ENCODE measurements around the gene DHX34.
"Not testable (repeated sequence)": the region's sequence is repeated elsewhere in the genome, so short reads cannot be mapped to it uniquely, and the experiment has no call there.

DHX34 gene

DNA sequence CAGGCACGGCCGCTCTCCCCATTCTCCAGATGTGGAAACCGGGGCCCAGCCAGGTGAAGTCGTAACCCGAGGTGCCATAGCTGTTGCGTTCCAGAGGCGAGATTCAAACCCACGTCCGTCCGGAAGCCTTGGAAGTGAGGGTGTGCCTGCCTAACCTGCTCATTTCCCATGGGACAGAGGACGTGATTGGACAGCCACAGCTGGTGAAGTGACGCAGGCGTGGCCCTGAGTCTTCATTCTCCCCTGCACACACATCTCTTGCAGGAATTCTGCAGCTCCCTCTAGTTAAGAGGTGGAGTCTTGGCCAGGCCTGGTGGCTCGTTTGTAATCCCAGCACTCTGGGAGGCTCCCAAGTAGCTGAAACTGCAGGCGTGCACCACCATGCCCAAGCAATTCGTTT lies 53.4 kb downstream of the DHX34 start:
- H3K36me3 ChIP-seq (ENCODE audit: control insufficient read depth, insufficient read depth, low read length, severe bottlenecking): peaks cover 5% of the 10 kb centered on the region
- H3K4me1 ChIP-seq (ENCODE audit: control insufficient read depth, insufficient read depth, low read length): no peaks in the 10 kb centered on the region
- no peaks in the 10 kb centered on the region for H3K9me3 ChIP-seq (ENCODE audit: control insufficient read depth, low read length)
- DNase-seq (ENCODE audit: low read depth): no peak
- H3K27me3 ChIP-seq (replicated peaks; ENCODE audit: control insufficient read depth, insufficient read depth, low read length): peaks cover 12% of the 10 kb centered on the region
- H3K4me3 ChIP-seq (ENCODE audit: low read length): no peak overlapping the region
- H3K9ac ChIP-seq (ENCODE audit: low read length): no peak overlapping the region

DNA sequence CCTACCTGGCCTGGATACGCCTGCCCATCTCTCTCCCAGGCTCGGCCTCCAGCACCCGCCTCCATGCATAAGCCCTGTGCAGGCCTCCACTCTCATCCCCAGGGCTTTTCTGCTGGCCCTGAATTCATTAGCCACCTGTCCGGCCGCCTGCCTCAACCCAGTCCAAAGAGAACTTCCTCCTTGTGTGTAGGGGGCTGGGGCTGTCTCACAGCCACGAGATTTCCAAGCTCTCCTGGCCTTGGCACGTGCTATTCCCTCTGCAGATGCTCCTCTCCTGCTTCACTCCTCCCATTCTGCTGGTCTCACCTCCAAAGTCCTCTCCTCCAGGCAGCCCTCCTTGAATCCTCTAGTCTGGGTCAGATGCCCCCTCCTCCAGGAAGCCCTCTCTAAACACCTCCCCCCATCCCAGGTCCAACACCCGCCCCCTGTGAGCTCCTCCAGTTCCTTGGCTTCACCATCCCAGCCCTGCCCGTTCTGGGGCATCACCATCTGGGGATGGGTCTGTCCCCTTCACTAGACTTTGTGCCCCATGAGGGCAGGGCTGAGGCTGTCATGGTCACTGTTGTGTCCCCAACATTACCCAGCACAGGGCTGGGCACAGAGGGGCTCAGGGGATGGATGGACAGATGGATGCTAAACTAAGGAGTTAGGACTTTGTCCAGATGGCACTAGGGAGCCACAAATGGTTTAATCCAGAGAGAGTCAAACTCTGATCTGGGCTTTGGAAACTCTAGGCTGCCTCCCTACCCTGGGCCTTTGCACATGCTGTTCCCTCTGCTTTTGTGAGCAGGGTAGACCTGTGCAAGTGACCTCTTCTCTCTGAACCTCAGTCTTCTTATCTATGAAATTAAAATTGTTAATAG lies 55.5 kb downstream of the DHX34 start:
- no peak overlapping the region for H3K4me3 ChIP-seq (ENCODE audit: low read length)
- no peak overlapping the region for H3K9ac ChIP-seq (ENCODE audit: low read length)
- DNase-seq (ENCODE audit: low read depth): no peak
- H3K4me1 ChIP-seq (ENCODE audit: control insufficient read depth, insufficient read depth, low read length): no peaks in the 10 kb centered on the region
- no peaks in the 10 kb centered on the region for H3K9me3 ChIP-seq (ENCODE audit: control insufficient read depth, low read length)
- peaks cover 5% of the 10 kb centered on the region for H3K36me3 ChIP-seq (ENCODE audit: control insufficient read depth, insufficient read depth, low read length, severe bottlenecking)
- no peaks in the 10 kb centered on the region for H3K27me3 ChIP-seq (replicated peaks; ENCODE audit: control insufficient read depth, insufficient read depth, low read length)

DNA sequence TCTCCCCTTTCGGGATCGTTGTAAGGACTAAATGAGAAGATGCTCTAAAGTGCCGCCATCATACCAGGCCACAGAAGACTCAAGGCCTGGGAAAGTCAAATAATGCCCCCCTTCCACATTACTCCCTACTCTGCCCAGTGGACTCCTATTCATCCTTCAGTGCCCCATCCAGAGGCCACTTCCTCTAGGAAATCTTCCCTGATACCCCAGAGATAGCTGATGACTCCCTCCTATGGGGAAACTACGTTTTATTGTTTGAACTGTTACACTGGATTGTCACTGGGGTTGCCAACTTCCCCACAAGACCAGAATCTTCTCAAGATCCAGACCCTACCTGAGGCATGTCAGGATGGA lies 56.1 kb downstream of the DHX34 start:
- H3K36me3 ChIP-seq (ENCODE audit: control insufficient read depth, insufficient read depth, low read length, severe bottlenecking): peaks cover 5% of the 10 kb centered on the region
- H3K27me3 ChIP-seq (replicated peaks; ENCODE audit: control insufficient read depth, insufficient read depth, low read length): no peaks in the 10 kb centered on the region
- no peak for DNase-seq (ENCODE audit: low read depth)
- no peaks in the 10 kb centered on the region for H3K4me1 ChIP-seq (ENCODE audit: control insufficient read depth, insufficient read depth, low read length)
- no peaks in the 10 kb centered on the region for H3K9me3 ChIP-seq (ENCODE audit: control insufficient read depth, low read length)
- no peak overlapping the region for H3K4me3 ChIP-seq (ENCODE audit: low read length)
- no peak overlapping the region for H3K9ac ChIP-seq (ENCODE audit: low read length)

DNA sequence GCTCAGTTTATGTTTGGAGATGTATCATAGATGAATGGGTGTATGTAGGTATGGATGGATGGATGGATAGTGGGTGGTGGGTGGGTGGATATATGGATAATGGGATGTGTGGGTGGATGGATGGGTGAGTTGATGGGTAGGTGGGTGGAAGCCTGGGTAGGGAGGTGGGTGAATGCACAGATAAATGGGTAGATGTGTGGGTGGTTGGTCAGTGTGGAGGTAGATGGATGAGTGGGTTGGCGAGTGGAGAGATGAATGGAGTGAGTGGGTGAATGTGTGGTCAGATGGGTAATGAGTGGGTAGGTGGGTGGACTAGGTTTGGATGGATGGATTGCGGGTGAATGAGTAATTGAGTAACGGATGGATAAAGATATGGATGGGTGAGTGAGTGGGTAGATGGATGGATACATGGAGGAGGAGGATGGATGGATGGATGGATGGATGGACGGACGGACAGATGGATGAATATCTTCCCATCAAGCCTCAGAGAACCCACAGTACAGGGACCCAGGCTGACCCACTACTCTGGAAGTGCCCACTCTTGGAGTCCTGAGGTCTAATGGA lies 56.8 kb downstream of the DHX34 start:
- H3K36me3 ChIP-seq (ENCODE audit: control insufficient read depth, insufficient read depth, low read length, severe bottlenecking): peaks cover 5% of the 10 kb centered on the region

DNA sequence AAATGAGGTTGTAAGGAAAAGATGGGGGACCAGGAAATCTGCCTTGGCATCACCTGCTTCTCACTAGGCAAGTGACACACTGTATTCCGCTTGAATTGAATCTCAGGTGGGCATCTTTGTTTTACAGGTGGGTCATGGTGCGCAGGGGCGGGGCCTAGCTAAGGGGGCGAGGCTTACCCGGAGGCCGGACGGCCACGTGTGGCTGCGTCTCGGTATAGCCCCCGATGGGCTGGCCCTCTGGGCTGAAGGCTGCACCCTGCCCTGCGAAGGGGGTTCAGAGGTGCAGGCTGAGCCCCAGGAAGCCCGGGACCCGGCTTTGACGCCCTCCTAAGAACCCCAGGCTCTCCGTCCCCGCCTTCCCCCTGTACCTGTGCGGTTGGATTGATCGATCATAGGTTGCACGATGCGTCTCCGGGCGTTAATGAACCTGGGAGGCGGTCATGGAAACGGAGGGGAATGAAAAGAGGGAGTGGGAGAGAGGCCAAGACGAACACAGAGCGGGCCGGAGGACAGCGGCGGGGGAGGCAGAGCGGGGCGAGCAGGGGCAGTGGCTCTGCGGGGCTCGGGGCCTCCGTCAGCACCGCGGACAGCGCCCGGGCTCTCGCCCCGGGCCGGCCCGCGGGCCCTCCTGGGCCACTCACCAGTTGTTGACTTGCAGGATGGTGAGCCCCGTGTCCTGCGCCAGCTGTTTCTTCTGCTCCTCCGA lies 57.7 kb downstream of the DHX34 start:
- H3K27me3 ChIP-seq (replicated peaks; ENCODE audit: control insufficient read depth, insufficient read depth, low read length): no peaks in the 10 kb centered on the region
- no peaks in the 10 kb centered on the region for H3K4me1 ChIP-seq (ENCODE audit: control insufficient read depth, insufficient read depth, low read length)
- H3K9ac ChIP-seq (ENCODE audit: low read length): no peak overlapping the region
- peaks cover 5% of the 10 kb centered on the region for H3K36me3 ChIP-seq (ENCODE audit: control insufficient read depth, insufficient read depth, low read length, severe bottlenecking)
- no peak overlapping the region for H3K4me3 ChIP-seq (ENCODE audit: low read length)
- no peaks in the 10 kb centered on the region for H3K9me3 ChIP-seq (ENCODE audit: control insufficient read depth, low read length)
- DNase-seq (ENCODE audit: low read depth): no peak

More for the DNA sequence above, 56.8 kb downstream of the DHX34 start:
- no peak overlapping the region for H3K9ac ChIP-seq (ENCODE audit: low read length)
- no peaks in the 10 kb centered on the region for H3K4me1 ChIP-seq (ENCODE audit: control insufficient read depth, insufficient read depth, low read length)
- no peak for DNase-seq (ENCODE audit: low read depth)
- H3K9me3 ChIP-seq (ENCODE audit: control insufficient read depth, low read length): no peaks in the 10 kb centered on the region
- no peak overlapping the region for H3K4me3 ChIP-seq (ENCODE audit: low read length)
- H3K27me3 ChIP-seq (replicated peaks; ENCODE audit: control insufficient read depth, insufficient read depth, low read length): no peaks in the 10 kb centered on the region

DNA sequence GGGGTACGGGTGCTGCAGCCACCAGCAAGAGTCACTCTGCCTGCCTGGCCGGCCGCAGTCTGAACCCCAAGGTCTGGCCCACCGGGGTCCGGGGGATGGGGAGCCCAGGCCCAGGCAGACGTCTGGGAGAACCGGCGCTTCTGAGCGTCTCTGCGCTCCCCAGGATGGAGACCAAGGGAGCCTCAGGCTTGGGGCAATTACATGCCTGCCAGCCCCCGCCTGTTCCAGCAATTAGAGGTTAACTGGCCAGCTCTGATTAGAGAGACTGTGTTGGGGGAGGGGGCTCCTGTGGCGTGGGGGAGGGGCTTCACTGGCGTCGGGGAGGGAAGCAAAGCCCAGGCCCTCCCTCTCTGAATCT lies 58.3 kb downstream of the DHX34 start:
- Histone ChIP-seq H3K27me3 (replicated peaks; ENCODE audit: control insufficient read depth, insufficient read depth, low read length) (no peaks in the 10 kb centered on the region), H3K9ac (ENCODE audit: low read length) (no peak overlapping the region)
- DNase-seq (ENCODE audit: low read depth): no peak

DNA sequence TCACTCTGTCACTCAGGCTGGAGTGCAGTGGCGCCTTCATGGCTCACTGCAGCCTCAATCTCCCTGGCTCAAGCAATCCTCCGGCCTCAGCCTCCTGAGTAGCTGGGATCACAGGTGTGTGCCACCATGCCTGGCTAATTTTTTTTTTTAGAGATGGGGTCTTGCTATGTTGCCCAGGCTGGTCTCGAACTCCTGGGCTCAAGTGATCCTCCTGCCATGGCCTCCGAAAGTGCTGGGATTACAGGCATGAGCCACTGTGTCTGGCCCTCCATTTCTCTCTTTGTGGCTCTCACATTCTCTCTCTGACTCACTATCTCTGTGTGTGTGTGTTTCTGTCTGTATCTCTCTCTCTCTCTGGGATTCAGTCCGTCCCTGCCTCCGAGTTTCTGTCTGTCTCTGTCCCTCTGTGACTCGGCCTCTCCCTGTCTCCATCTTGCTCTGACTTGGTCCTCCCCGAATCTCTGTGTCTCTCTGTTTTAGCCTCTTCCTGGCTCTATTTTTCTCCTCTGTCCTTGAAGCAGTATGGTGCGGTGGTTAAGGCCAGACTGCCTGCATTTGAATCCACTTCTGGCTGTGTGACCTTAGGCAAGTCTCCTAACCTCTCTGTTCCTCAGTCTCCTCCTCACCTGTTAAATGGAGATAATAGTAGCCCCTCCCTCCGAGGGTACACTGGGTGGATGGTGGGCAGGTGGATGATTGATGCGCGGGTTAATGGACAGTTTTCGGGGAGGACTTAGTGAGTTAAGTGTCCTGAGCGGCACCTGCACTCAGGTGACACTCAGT lies 59.2 kb downstream of the DHX34 start:
- no peaks in the 10 kb centered on the region for H3K9me3 ChIP-seq (ENCODE audit: control insufficient read depth, low read length)
- H3K27me3 ChIP-seq (replicated peaks; ENCODE audit: control insufficient read depth, insufficient read depth, low read length): no peaks in the 10 kb centered on the region
- DNase-seq (ENCODE audit: low read depth): no peak
- H3K9ac ChIP-seq (ENCODE audit: low read length): no peak overlapping the region
- H3K36me3 ChIP-seq (ENCODE audit: control insufficient read depth, insufficient read depth, low read length, severe bottlenecking): peaks cover 5% of the 10 kb centered on the region
- no peak overlapping the region for H3K4me3 ChIP-seq (ENCODE audit: low read length)
- no peaks in the 10 kb centered on the region for H3K4me1 ChIP-seq (ENCODE audit: control insufficient read depth, insufficient read depth, low read length)

More for the DNA sequence above, 58.3 kb downstream of the DHX34 start:
- no peaks in the 10 kb centered on the region for H3K4me1 ChIP-seq (ENCODE audit: control insufficient read depth, insufficient read depth, low read length)
- H3K9me3 ChIP-seq (ENCODE audit: control insufficient read depth, low read length): no peaks in the 10 kb centered on the region
- H3K36me3 ChIP-seq (ENCODE audit: control insufficient read depth, insufficient read depth, low read length, severe bottlenecking): peaks cover 5% of the 10 kb centered on the region
- H3K4me3 ChIP-seq (ENCODE audit: low read length): no peak overlapping the region

DNA sequence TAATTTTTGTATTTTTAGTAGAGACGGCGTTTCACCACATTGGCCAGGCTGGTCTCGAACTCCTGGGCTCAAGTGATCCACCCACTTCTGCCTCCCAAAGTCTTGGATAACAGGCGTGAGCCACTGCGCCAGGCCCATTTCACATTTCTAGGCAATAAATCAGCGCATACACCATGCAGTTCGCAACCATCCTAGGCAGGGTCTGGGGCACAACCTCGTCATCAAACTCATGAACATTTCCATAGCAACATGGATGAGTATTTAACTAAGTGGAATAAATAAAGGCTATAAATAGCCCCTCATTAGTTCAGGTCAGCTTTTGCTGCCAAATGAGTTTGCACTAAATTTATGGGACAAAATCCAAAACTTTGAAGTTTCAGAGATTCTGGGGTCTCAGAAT lies 62.0 kb downstream of the DHX34 start:
- DNase-seq (ENCODE audit: low read depth): no peak
- Histone ChIP-seq H3K9ac (ENCODE audit: low read length) (no peak overlapping the region), H3K4me3 (ENCODE audit: low read length) (no peak overlapping the region), H3K36me3 (ENCODE audit: control insufficient read depth, insufficient read depth, low read length, severe bottlenecking) (peaks cover 8% of the 10 kb centered on the region), H3K27me3 (replicated peaks; ENCODE audit: control insufficient read depth, insufficient read depth, low read length) (no peaks in the 10 kb centered on the region), H3K9me3 (ENCODE audit: control insufficient read depth, low read length) (no peaks in the 10 kb centered on the region), H3K4me1 (ENCODE audit: control insufficient read depth, insufficient read depth, low read length) (no peaks in the 10 kb centered on the region)

DNA sequence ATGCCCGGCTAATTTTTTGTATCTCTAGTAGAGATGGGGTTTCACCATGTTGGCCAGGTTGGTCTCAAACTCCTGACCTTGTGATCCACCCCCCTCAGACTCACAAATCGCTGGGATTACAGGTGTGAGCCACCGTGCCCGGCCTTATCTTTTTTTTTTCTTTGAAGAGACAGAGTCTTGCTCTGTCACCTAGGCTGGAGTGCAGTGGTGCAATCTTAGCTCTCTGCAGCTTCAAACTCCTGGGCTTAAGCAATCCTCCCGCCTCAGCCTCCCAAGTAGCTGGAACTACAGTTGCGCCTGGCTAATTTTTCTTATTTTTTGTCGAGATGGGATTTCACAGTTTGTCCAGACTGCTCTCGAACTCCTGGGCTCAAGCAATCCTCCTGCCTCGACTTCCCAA lies 62.6 kb downstream of the DHX34 start:
- H3K4me1 ChIP-seq (ENCODE audit: control insufficient read depth, insufficient read depth, low read length); H3K36me3 ChIP-seq (ENCODE audit: control insufficient read depth, insufficient read depth, low read length, severe bottlenecking); DNase-seq (ENCODE audit: low read depth); H3K9me3 ChIP-seq (ENCODE audit: control insufficient read depth, low read length); H3K9ac ChIP-seq (ENCODE audit: low read length); H3K4me3 ChIP-seq (ENCODE audit: low read length); H3K27me3 ChIP-seq (replicated peaks; ENCODE audit: control insufficient read depth, insufficient read depth, low read length): not testable (repeated sequence)

DNA sequence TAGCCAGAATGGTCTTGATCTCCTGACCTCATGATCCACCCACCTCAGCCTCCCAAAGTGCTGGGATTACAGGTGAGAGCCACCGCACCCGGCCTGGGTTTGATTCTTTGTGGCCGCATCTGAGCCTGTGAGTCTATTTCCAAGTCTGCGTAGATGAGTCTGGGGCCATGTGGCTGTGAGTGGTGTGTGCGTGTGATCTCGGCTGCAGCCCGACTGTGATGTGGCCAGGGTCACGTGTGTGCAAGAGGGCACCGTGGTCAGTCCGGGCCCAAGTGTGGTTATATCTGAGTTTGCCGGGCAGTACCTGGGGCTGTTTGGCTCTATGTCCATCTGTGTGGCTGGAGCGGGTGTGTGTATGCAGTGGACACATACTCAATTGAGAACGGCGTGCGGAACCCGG lies 64.8 kb downstream of the DHX34 start:
- Histone ChIP-seq H3K9me3 (ENCODE audit: control insufficient read depth, low read length) (no peaks in the 10 kb centered on the region), H3K27me3 (replicated peaks; ENCODE audit: control insufficient read depth, insufficient read depth, low read length) (no peaks in the 10 kb centered on the region), H3K4me1 (ENCODE audit: control insufficient read depth, insufficient read depth, low read length) (peaks cover 10% of the 10 kb centered on the region), H3K36me3 (ENCODE audit: control insufficient read depth, insufficient read depth, low read length, severe bottlenecking) (peaks cover 7% of the 10 kb centered on the region), H3K9ac (ENCODE audit: low read length) (no peak overlapping the region), H3K4me3 (ENCODE audit: low read length) (no peak overlapping the region)
- DNase-seq (ENCODE audit: low read depth): no peak

DNA sequence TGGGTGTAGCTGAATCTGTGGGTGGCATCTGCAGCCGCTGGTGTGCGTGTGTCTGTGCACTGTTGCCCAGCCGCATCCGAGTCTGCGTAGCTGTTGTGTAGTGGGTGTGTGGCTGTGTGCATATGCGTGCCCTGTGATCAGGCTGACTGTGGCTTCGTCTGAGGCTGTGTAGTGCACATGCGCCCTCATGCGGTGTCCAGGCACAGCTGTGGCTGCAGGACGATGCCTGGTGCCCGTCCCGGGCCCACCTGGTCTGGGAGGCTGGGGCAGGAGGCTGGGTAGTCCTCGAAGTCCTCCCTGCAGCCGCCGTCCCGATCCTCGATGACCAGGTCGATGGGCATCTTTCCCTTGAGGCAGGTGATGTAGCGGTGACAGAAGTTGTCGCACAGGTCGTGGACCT lies 65.4 kb downstream of the DHX34 start:
- DNase-seq (ENCODE audit: low read depth): no peak
- Histone ChIP-seq H3K36me3 (ENCODE audit: control insufficient read depth, insufficient read depth, low read length, severe bottlenecking) (peaks cover 7% of the 10 kb centered on the region), H3K9me3 (ENCODE audit: control insufficient read depth, low read length) (no peaks in the 10 kb centered on the region), H3K4me1 (ENCODE audit: control insufficient read depth, insufficient read depth, low read length) (peaks cover 10% of the 10 kb centered on the region), H3K9ac (ENCODE audit: low read length) (no peak overlapping the region), H3K4me3 (ENCODE audit: low read length) (no peak overlapping the region), H3K27me3 (replicated peaks; ENCODE audit: control insufficient read depth, insufficient read depth, low read length) (peaks cover under 1% of the 10 kb centered on the region)
